HG03064 (cell line): Measurements from ENCODE around the gene SUGCT.

ENCODE experiments used
- ATAC-seq: cut with Tn5 transposase; IDR thresholded peaks from one replicate; pipeline ENCODE4 v1.9.1; 2021; ENCODE audit warnings: low read depth; ENCODE audit not compliant: unreplicated experiment

Gene SUGCT

DNA sequence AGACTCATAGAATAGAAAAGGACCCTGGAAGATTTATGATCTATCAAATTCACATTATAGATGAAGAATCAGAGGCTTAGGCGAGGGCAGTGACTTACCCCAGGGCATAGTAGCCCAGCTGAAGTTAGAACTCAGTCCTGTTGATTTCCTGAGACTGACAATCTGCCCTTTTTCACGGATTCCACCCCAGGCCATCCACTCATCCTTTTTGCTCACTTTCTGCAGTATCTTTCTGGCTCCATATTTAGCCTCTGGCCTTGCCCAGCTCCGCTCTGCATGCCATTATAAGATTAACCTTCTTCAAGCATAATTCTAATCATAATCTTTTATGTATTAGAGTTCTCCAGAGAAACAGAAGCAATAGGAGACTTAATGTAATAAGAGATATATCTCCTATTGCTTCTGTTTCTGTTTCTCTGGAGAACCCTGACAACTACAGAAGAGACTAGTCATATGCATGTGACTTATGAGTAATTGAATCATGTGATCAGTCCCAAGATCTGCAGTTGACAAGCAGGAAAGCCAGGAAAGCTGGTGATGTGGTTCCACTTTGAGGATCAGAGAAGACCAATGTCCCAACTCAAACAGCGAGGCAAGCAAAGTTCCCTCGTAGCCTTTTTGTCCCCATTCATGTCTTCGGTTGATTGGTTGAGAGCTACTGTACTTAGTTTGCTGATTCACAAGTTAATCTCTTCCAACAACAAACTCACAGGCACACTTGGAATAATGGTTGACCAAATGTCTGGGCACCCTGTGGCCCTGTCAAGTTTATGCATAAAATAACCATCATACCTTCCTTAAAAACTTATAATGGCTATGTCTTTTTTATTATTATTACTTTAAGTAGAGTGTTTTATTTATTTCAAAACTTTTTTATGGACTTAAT, 412.1 kb downstream of the SUGCT start:
- no peak for ATAC-seq

DNA sequence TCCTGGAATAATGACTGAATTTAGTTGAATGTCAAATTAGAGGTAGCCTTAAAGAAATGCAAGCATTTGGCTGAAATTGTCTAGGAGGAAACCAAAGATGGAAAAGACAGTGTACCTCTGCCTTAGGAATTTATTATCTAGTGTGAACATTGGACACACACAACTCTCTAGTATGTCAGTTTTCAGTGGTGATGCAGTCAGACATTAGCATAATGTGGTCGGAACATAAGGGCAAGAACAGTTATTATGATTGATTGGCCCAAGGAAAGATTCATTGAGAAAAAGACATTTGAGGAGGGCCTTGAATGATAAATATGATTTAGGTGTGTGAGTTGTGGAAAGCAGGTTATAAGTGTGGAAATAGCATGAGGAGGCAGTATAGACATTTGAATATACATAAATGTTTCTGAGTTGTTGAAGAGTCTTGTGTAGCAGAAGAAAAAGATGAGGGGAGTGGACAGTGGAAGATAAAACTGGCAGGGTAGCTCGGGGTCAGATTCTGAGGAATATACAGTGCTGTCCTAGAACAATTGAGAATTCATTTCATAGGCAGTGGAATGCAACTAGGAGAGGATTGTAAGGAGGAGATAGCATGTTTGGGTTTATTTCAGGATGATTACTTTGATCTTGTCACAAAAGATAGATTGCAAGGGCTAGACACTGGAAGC, 414.7 kb downstream of the SUGCT start:
- no peak for ATAC-seq

DNA sequence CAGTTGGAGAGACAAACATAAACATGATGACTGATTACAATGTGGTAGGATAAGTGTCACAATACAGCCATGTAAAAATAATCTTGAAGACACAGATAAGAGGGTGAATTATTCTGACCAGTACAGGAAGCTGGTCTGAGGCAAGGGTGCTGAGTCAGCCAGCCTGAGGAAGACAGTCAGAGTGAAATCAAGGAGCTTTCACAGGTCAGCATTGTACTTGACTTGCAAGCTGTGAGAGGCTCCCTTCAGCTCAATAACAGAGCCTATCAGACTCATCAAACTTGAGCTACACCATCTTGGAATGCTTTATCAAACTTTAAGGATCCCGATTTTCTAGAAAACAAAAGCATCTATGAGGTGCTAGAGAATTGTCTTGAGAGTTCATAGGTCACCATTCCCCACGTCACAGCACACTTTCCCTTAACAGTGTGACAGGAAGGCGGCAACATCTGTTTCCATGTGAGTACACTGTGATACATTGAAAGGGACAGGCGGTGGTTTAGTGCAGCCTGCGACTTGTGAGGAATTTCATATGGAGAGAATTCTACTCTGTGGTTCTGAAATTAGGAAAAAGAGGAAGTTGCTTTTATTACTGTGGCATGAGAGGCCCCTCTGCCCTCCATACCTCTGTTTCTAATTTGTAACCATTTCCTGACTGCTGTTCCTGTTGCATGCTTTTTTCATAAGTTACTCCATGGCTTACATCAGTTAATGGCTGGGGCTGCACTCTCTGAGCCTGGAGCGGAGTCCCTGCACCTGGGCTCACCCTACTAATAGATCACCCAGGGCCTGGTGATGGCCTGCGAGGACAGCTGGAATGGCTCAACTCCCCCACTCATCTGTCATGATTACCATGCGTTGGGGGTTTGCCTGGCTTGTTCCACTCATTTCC, 417.1 kb downstream of the SUGCT start:
- ATAC-seq = peak; percentile 72

DNA sequence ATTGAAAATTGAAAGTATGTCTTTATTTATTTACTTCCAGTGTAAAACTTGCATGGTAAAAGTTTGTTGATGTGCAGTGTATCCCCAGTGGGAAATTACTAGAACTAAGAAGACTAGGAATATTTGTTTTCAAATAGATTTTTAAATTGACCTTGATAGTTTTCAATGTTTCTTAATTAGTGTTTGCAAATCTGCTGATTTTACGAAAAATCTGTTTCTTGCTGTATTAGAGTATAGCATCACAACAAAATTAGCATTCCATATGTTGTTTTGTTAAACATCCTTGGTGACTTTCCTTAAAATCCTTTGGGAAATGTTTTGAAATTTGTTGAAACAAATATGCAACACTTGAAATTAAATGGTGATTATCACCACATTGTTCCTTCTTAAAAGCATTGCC, 425.9 kb downstream of the SUGCT start:
- ATAC-seq = no peak

DNA sequence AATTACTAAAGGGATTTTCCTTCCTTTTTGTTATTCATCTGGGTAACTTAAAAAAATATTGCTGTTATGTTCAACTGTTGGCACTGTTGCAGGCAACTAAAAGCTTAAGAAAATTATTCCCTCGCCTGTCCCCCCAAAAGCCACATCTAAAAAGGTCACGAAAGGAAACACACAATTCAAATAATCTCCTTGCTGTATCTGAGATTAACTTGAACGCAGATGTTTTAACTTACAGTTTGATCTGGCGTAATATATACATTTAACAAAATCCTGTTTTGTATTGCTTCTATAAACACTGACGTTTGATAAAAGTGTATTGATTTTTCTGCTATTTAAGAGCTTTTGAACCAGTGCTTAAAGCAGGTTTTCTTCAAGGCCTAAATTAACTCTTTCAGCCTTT, 432.1 kb downstream of the SUGCT start:
- no peak for ATAC-seq

DNA sequence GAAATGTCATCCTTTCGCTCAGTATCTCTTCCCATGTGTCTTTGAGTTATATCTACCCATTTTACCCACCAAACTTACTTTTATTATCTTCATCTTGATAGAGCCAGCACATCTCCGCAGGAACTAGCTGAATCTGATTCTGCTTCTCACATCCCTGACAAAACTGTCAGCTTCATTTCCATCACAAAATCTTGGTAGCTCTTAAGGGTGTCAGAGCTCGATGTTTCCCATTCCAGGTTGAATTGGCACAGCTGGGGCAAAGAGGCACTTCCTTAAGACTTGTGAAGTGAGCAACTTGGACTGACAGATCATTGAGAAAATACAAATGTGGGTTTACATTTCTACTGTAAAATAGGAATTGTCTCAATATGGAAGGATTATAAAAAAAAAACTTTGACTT, 434.5 kb downstream of the SUGCT start:
- no peak for ATAC-seq

DNA sequence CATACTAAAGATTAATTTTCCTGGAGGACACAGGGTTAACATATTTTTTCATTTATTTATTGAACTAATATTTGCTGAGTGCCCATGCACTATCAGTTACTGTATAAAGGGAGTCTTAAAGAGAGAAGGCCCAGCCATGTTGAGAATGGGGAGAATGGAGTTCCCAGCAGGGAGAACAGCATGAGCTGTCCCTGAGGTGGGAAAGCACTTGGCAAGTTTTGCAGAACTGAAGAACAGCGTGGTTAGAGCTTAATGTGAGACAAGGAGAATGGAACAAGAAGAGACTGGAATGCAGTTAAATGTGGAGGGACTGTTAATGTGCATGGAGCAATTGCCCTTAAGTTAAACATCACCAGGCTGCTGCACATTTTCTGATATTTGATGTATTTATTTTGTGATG, 435.4 kb downstream of the SUGCT start:
- ATAC-seq = no peak

DNA sequence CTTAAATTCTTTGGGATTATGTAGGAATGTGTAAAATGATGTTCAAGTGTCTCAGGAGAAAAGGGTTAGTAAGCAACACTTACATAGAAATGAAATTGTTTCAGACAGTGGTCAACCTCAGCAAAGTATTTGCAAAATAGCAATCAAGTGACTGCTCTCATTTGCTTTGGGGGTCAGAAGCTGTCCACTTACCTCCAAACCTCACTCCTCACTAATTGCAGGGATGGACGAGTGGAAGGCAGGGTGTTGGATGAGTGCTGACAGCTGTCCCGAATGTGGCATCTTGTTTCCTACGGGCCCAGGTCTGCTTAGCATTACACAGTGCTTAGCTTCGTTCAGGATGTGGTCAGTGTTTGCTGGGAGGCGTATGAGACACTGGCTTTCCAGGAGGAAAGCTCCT, 437.0 kb downstream of the SUGCT start:
- ATAC-seq = no peak

DNA sequence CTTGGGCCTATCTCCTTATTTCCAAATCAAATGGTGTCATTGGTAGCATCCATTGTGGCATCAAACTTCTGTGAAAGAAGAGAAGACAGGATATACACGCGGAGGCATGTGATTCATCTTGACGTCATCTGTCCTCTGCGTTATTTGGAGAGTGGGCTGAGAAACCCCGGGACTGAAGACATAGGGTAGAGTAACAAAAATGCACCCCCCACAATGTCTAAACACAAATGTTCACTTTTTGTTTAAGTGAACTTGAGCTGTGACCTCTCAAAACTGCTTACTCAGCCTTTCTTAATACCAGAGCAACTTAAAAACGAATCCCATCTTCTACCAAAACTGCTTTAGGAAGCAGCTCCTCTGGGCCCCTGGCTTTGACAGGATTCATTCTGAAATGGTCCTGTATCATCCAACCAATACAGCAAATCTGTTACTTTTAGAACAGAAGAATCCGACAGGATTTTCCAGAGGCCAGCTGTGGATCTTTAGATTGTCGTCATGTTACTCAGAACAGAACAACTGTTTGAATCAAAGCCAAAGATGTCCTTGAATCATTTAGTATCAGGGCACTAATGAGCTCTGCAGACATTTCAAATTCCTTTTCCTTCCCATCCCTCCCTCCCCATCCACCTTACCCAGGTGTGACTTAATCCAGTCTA, 438.1 kb downstream of the SUGCT start:
- ATAC-seq = no peak

DNA sequence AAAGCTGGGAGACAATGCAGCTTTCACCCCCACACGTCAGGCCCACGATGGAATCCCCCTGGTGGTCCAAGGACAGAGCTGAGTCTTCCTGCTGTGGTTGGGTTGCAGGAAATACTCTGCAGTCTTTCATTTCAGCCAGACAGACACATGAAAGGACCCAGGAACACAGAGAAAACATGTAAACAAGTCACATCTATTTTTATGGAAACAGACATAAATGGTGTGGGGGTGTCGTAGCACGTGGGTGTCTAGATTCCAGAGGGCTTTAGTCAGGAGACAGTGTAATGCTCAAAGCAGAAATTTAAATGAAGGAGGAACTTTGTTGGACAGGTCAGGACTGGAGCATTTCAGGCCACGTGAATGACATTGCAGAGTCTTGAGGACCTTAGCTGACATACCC, 444.6 kb downstream of the SUGCT start:
- ATAC-seq = no peak

DNA sequence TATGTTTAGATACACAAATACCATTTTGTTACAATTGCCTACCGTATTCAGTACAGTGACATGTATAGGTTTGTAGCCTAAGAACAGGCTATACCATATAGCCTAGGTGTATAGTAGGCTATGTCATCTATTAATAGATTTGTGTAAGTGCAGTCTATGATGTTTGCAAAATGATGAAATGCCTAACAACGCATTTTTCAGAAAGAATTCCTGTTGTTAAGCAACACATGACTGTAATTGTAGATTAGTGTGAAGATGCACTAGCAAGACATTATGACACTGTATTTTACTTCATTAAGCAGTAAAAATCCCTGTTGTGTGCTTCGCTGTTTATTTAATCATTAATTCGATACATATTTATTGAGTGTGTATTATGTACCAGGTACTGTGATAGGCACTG, 446.0 kb downstream of the SUGCT start:
- ATAC-seq = no peak

DNA sequence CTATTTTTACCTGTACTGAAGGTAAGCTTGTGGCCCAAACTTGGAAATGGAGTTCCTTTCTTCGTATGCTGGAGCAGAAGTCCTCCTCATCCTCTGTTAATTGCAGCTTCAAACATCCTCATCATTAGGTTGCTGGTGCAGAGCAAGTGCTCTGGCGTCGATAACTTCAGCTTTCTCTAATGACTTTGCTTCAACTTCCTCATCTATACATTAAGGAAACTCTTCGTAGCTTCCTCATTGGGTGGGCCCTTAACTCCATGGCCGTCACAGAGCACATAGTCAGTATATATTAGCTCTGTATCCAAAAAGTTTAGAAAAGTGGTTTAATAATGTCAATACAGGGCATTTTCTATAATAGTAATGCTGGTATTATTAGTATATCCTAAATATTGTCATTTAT, 447.7 kb downstream of the SUGCT start:
- ATAC-seq = no peak

DNA sequence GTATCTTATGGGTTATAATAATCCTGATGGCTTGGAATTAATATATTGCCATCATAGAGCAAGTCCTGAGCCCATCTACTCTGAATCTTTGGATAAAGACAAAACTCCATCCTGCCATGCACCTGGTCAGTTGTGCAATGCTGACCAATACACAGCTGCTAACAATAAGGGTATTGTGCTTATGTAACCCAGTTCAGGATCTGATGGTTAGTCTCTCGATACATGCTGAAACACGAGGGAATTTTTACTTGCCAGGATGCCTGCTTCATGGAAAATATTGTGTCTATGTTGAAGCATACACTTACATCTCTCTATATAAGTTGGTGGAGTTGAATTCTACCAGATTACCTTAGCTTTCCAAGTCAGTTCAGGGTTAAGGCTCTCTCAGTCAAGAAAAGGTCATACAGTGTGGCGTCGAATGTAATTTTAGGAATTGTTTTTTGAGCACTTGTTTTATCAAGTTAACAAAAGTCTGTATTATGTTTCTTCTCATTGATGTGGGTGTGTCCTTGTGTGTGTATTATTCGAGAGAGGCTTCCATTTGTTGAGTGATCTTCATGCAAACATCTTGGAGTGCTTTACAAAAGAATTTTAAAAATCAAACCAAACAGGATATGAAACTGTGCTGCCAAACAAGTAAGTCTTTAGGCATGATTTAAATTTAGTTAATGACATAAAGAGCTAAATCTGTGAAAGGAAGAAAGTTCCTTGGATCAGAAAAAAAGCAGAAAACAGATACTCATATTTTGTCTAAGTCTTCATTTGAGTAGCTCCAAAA, 449.1 kb downstream of the SUGCT start:
- no peak for ATAC-seq

DNA sequence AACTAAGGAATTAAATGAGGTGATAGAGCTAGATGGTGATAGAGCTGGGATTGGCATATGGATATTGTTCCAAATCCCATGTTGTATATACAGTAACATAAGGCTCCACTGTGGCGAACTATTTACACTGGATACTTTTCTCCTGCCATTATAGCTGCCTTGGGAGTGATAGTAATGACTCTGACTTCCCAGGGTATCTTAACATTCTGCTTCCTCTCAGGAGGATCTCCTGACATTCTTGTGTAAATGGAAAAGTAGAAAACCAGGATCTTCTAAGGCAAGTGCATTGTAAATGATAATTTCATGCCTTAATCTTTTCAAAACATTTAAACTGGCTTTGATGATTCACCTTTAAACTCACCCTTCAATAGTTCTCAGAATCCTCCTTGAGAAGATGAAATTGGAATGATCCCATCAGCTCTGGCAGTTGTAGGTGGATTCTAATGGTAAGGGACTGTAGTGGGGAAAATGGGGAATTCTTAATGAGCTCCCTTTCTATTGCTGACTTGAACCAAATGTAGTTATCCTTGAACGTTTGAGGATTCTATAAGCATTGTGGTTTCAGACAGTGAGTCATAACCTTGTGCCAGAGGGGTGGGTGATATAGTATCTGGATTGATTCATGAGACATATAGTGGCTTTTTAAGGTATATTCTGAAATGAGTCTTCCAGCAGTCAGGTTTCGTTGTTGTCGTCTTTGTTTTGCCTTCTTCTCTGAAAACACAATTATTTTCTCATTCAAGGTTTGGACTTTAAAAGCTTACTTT, 450.0 kb downstream of the SUGCT start:
- ATAC-seq = no peak

DNA sequence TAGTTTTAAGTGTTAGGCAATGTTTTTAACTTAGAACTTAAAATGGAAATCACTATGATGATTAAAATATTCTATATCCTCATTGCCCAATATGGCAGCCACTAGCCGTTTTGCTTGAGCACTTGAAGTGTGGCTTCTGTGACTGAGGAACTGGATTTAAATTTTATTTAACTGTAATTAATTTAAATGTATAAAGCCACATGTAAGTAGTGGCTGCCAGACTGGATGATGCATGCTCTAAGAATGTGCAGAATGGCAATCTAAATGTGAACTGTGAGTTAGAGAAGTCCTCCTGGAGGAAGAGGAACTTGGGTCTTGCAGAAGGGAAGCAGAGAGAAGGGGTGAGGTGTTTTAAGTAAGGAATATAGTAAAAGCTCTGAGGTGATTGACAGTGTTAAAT, 451.4 kb downstream of the SUGCT start:
- no peak for ATAC-seq

DNA sequence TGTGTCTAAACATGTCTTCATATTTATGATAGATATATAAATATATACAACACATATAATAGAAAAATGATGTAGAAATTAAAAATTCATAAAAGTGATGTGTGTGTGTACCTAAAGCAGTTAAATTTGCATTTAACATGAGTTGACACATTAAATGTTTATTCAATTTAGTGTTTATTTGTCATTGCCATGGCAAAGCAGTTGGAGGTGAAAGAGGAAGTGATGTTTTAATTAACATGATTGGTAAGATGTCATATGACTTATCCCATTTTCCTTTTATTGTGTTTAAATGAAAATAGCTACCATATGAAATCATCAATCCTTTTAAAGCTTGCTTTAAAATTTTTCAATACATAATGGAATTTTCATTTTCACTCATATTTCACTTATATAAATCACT, 452.6 kb downstream of the SUGCT start:
- no peak for ATAC-seq

DNA sequence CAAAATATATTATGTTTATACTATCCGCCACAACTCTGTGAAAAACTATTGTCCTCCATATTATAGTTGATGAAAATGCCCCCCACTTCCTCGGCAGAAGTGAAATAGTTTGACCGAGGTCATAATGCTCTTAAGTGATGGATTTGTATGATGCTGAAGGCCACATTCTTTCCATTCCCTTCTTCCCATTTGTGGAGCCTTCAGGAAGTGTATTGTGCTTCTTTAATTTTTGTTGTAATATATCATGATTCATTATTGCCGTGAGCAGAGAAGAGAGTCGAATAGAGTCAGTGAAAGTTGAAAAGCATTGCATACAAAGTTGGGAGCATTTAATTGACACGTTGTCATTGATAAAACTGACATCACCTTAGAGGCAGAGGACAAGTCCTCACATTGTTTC, 460.3 kb downstream of the SUGCT start:
- no peak for ATAC-seq

DNA sequence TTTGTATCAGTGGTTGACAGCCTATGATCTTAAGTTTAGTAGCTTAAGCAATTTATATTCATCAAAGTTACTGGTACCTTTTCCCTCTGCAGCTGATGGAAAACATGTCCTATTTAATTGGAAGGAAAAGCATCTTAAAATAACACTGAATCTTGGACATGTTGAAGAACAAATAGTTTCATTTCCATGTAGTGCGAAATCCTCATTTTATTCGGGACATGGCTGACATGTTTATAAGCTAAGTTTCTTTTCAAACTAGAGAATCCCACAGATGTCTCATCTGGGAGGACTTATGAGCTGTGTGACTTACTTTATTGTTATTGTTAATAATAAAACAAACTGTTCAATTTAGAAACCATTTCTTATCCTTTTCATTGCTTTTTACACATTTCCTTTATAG, 461.0 kb downstream of the SUGCT start:
- no peak for ATAC-seq

DNA sequence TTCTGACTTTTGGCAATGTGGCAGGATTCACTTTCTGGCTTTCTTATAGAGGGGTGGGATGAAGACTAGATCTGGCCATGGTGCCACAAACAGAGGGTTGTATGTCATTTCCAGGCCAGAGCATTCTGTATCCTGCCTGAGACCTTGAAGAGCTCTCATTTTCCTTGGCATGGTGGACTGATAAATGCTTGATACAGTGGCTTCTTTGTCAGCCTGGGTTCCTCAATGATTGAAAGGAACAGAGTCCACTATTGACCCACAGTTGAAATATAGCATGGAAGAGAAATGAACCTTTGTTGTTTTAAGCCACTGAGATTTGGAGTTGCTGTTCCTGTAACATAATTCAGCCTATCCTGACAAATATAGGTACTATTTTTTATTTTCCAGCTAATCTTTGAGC, 462.7 kb downstream of the SUGCT start:
- ATAC-seq = no peak
